NB4 (cell line): Measurements from ENCODE around the gene C21orf58.

Source experiments
- DNase-seq: peaks from one replicate; pipeline ENCODE4 v3.0.0; 2010; ENCODE audit warnings: low read depth
- H3K4me3 ChIP-seq: one replicate; pipeline ENCODE4 v1.5.1; 2011; ENCODE audit warnings: mild to moderate bottlenecking, low read depth, low read length, moderate library complexity
- MYC ChIP-seq: IDR thresholded peaks from 2 replicates; pipeline ENCODE4 v1.6.1; 2011; ENCODE audit warnings: low read depth, low read length
- POLR2A ChIP-seq: IDR thresholded peaks from 2 replicates; pipeline ENCODE4 v1.6.1; 2011; ENCODE audit warnings: mild to moderate bottlenecking; ENCODE audit not compliant: insufficient read length; ENCODE audit errors: extremely low read depth
- TF ChIP-seq, protein P1 (sequence below): IDR thresholded peaks from 2 replicates; pipeline ENCODE4 v1.6.1; 2011; ENCODE audit warnings: low read depth, low read length
- TF ChIP-seq, protein P2 (sequence below): IDR thresholded peaks from one replicate; pipeline ENCODE4 v1.5.1; 2012; ENCODE audit warnings: low read depth, low read length

C21orf58 gene

DNA sequence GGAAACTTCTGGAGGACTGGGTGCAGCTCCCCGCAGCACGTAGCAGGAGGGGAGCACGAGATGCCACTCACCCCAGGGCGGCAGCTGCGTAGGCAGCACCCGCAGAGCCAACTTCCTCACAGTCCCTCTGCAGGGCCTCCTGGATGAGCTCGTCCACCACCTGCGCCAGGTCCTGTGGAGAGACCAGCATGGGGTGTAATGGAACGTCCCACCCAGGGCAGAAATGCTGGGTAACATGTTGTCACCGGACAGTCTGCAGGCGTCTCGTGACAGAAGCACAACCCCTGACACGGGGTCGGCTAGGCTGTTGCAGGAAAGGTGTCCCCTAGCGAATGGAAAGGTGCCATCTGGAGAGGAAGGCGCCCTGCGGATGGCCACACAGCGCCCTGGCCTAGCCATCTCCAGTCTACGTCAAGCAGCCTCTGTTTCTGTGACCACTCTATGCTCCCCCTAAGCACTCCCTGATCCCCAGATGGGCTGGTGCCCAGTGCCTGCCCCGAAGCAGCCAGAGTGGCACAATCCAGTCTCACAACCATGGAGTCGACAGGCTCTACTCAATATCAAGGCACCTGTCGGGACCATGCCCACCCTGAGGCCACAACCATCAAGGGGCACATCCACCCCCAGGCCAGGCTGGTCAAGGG, 59.5 kb downstream of the C21orf58 start:
- TF ChIP-seq MYC = no peak
- no peak for TF ChIP-seq POLR2A
- TF ChIP-seq, protein P1, sequence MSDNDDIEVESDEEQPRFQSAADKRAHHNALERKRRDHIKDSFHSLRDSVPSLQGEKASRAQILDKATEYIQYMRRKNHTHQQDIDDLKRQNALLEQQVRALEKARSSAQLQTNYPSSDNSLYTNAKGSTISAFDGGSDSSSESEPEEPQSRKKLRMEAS = no peak
- TF ChIP-seq, protein P2, sequence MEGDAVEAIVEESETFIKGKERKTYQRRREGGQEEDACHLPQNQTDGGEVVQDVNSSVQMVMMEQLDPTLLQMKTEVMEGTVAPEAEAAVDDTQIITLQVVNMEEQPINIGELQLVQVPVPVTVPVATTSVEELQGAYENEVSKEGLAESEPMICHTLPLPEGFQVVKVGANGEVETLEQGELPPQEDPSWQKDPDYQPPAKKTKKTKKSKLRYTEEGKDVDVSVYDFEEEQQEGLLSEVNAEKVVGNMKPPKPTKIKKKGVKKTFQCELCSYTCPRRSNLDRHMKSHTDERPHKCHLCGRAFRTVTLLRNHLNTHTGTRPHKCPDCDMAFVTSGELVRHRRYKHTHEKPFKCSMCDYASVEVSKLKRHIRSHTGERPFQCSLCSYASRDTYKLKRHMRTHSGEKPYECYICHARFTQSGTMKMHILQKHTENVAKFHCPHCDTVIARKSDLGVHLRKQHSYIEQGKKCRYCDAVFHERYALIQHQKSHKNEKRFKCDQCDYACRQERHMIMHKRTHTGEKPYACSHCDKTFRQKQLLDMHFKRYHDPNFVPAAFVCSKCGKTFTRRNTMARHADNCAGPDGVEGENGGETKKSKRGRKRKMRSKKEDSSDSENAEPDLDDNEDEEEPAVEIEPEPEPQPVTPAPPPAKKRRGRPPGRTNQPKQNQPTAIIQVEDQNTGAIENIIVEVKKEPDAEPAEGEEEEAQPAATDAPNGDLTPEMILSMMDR = no peak
- DNase-seq = no peak
- no peak overlapping the region for H3K4me3 ChIP-seq

DNA sequence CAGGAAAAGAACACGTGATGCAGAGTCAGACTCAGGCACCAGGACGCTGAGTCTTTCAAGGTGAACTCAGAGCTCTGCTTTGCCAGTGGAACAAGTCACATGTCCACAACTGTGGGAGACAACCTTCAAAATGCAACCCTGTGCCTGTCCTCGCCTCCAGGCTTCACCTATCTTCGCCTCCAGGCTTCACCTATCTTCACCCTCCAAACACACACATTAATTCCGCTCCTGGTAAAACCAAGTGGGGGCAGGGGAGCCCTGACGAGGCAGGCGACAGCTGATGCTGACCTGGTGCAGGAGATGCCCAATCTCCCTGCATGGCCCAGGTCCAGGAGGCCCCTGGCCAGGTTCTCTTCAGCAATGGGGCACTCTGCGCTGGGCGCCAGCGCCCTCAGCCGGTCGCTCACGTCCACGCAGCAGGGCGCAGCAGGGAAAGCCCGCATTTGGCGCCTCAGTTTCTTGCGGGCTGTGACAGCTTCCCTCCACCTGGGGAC, 67.1 kb downstream of the C21orf58 start:
- no peak for DNase-seq
- H3K4me3 ChIP-seq = no peak overlapping the region
- TF ChIP-seq, protein P2 = no peak
- no peak for TF ChIP-seq POLR2A
- TF ChIP-seq MYC = no peak
- TF ChIP-seq, protein P1 = no peak

DNA sequence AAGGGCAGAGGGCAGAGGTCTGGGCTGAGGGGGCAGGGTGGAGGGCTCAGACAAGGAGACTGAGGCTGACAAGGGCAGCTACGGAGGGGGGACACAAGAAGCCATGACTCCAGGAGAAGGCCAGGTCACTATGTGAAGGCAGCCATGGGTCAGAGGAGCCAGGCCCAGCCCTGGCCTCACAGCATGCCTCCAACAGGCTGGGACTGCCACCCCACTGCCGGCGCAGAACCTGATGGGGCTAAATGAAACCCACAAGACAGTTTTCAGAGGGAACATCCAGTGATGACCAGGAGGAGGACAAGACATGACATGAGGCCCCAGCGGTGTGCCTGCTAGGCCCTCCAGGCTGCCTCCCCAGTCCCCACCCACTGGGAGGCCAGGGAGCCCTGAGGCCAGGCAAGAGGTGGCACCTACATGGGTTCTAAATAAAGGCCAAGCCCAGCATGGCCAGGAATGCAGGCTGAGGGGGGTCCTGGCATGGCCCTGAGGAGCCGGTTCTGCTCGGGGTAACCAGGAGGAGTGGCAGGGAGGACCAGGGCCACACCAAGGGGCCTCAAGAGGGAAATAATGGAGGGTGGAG, 67.8 kb downstream of the C21orf58 start:
- H3K4me3 ChIP-seq = no peak overlapping the region
- TF ChIP-seq MYC (no peak), POLR2A (no peak)
- TF ChIP-seq, protein P2 = no peak
- TF ChIP-seq, protein P1 = no peak
- no peak for DNase-seq

DNA sequence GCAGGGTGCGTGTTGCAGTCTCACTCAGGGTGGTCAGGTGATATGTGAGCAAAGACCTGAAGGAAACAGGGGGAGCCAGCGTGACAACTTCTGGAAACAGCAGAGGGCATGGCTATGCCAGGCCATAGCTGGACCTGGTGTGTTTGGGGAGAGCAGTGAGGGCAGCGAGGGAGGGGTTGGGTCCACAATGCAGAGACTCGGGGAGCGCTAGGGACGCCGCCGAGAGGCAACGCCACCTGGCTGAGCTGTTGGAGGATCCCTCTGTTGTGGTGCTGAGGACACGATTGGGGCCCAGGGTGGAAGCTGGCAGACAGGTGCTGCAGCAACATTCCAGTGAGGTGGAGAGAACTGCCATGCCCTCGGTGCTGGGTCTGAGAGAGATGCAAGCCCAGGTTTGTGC, 68.5 kb downstream of the C21orf58 start:
- no peak for DNase-seq
- H3K4me3 ChIP-seq = no peak overlapping the region
- TF ChIP-seq, protein P1 = no peak
- TF ChIP-seq POLR2A (no peak), MYC (no peak)
- TF ChIP-seq, protein P2 = no peak

DNA sequence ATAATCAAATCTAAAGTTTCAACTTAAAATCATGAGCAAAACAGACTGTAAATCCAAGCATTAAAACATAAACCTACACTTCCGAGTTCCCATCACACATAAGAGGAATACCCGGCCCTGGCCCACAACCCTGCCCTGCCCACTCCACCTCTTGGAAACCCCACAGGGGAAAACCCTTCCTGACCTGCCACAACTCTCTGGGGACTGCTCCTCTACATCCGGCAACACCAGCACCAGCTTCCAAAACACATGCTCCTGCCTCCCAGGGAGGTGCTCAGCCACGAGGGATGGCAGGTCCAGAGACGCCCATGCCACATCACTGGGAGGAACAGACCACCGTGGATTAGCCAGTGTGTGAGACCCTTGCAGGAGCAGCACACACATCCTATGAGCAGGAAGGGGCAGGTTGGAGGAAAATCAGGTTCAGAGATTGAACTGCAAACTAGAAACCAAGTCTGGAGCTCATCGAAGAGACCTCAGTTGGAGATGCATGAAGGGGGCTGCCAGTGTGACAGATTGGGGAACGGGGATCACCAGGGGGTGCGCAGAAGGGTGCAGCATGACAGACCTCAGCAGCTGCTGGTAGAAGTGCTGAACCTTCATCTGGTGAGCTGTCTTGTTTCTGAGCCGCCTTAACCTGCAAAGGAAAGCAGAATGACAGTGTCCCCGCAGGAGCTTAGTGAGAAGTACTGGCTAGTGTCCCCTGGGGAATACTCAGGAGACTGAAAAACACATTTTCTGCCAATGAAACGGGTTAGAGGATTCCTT, 69.3 kb downstream of the C21orf58 start:
- peak; percentile 30 for DNase-seq
- TF ChIP-seq POLR2A = peak; percentile 8
- TF ChIP-seq, protein P1 = no peak
- peak; percentile 13; the same call in 1 of the 2 replicates for TF ChIP-seq MYC
- H3K4me3 ChIP-seq = no peak overlapping the region

DNA sequence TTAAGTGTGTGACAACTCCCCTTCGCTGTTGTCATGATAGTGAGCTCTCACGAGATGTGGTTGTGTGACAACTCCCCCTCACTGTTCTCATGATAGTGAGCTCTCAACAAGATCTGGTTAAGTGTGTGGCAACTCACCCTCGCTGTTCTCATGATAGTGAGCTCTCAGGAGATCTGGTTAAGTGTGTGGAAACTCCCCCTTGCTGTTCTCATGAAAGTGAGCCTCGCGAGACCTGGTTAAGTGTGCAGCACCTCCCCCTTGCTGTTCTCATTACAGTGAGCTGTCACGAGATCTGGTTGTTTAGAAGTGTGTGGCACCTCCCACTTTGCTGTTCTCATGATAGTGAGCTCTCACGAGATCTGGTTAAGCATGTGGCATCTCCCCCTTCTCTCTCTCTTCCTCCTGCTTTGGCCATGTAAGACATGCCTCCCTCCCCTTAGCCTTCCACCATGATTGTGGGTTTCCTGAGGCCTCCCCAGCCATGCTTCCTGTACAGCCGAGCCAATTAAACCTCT, 70.0 kb downstream of the C21orf58 start:
- TF ChIP-seq MYC = peak; percentile 94
- TF ChIP-seq POLR2A = peak; percentile 8
- TF ChIP-seq, protein P2 = no peak
- TF ChIP-seq, protein P1 = peak; percentile 91
- no peak overlapping the region for H3K4me3 ChIP-seq
- peak; percentile 87 for DNase-seq
